Islet of Langerhans (tissue), 1 donor: ENCODE results near the gene ZNF488.
"Not testable (repeated sequence)": the region's sequence is repeated elsewhere in the genome, so short reads cannot be mapped to it uniquely, and the experiment has no call there.

Experiments
- FAIRE-seq: peaks from one replicate; lab custom pipeline; 2011; peaks lifted over from hg19 to GRCh38; lab: Jason Lieb, UNC

ZNF488 gene

GRCh38 chr10:47384148-47384921 is at the start of gene ZNF488:
Gene ZNF488, minus strand, starts transcription at chr10:47384293. Its CDS starts 15,464 bp downstream, at chr10:47368829.
- no peak for FAIRE-seq

DNA sequence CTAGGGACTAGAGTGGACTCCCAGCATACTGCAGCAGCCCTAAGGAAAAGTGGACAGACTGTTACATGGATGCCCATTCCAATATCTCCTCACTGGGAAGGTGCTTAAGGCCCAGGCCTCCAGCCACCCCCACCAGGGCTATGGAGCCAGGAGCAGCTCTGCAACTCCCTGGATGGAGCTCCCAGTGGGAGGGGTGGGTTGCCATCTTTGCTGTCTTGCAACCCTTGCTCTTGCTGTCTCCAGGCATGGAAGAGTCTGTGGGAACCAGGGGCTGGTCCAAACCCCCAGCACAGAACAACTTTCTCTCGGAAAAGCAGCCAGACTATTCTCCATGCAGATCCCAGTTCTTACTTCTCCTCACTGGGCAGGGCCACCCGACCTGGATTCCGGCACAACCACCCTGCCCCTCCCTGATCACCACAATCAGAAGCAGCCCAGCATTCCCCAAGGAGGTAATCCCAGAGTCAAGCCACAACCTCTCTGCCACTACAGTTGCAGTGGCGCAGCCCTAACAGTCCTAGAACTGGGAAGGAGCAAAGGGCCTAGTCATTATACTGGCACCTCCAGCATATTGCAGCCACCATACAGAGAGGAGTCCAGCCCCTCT is 41.8 kb upstream of the ZNF488 start:
- FAIRE-seq = no peak

DNA sequence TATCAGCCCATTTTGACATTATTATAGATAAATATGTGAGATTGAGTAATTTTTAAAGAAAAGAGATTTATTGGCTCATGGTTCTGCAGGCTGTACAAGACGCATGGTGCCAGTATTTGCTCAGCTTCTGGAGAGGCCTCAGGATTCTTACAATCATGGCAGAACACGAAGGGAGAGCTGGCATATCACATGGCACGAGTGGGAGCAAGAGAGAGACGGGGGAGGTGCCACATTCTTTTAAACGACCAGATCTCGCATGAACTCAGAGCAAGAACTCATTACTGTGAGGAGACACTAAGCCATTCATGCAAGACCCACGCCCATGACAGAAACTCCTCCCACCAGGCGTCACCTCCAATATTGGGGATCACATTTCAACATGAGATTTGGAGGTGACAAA is 40.1 kb upstream of the ZNF488 start:
- no peak for FAIRE-seq

DNA sequence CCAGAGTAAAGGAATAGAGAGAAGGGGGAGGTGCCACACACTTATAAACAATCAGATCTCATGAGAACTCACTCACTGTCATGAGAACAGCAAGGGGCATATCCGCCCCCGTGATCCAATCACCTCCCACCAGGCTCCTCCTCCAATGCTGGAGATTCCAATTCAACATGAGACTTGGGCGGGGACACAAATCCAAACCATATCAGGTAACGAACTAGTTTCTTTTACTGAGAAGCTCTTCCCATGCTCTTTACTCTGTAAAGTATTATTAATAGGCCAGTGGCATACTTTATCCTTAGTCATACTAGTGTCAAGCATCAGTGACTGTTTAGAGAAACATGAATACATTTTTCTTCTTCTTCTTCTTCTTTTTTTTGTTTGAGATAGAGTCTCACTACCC is 39.4 kb upstream of the ZNF488 start:
- FAIRE-seq = no peak

DNA sequence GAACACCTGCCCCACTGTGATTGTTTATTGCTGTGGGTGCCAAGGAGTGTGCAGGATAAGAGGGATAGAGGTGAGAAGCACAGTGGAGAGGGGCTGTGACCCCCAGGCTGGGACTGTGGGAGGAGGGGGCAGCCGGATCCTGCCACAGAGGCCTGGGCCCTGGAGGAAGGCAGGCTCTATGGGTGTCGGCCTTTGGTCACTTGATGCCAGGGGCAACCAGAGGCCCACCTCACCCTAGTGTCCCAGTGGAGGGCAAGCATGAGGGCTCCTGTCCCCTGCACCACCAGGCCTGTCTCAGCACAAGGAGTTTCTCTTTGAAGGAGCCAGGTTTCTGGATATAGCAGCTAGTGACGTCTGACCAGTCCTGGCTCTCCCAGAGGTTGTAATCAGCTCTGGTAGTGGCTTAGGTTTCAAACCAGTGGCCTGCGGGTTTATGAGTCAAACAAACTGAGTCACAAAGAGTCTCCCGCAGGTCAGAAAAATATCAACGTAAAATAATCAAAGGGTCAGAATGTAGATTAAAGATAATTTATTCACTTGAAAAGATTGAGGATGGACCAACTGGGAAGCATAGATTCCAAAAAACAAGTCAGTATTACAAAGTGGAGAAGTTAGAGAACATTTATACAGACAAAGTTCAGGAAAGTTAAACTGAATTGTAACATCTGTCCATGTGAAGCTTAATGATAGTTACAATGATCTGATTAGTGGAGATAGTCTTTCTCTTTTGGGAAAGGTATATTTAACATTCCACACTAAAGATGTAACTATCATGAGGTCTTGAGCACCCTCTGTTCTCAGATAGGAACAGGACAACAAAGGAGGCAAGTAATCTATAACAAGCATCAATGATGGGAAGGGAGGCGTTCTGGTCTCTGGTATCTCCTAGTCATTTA is 37.2 kb upstream of the ZNF488 start:
- FAIRE-seq = no peak

- FAIRE-seq = no peak
Measured at GRCh38 chr10:47420305-47421056, 36.4 kb upstream of the ZNF488 start.

GRCh38 chr10:47419421-47419820 is 35.3 kb upstream of the ZNF488 start:
- FAIRE-seq = no peak

- FAIRE-seq = no peak
Measured at GRCh38 chr10:47418966-47419365, 34.9 kb upstream of the ZNF488 start.

DNA sequence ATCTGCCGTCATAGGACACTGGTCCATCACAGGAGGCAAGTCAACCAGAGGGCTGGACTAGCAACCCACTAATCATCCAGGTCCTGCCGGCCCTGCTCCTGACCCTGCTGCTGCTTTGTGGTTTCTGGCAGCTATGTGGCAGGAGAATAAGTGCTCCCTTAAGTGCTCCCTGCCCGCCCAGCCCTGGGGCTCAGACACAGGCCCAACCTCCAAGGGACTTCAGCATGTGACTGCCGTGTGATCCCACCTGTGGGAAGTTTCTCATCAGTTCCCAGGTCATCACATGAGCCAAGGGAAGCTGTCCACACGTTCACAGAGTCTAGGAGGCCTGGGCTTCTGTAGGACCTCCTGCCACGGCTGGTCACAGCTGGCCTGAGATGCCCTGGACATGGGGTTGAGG is 34.2 kb upstream of the ZNF488 start:
- FAIRE-seq = no peak

DNA sequence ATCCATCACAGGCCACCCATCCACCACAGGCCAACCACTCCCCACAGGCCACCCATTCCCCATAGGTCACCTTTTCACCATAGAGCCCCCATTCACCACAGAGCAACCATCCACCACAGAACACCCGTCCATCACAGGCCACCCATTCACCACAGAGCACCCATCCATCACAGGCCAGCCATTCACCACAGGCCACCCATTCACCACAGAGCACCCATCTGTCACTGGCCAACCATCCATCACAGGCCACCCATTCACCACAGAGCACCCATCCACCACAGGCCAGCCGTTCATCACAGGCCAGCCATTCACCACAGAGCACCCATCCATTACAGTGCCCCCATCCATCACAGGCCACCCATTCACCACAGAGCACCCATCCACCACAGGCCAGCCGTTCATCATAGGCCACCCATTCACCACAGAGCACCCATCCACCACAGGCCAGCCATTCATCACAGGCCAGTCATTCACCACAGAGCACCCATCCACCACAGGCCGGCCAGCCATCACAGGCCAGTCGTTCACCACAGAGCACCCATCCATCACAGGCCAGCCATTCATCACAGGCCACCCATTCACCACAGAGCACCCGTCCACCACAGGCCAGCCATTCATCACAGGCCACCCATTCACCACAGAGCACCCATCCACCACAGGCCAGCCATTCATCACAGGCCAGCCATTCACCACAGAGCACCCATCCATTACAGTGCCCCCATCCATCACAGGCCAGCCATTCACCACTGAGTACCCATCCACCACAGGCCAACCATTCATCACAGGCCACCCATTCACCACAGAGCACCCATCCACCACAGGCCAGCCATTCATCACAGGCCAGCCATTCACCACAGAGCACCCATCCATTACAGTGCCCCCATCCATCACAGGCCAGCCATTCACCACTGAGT is 32.5 kb upstream of the ZNF488 start:
- not testable (repeated sequence) for FAIRE-seq

- no peak for FAIRE-seq
Measured at GRCh38 chr10:47415520-47416304, 31.6 kb upstream of the ZNF488 start.

GRCh38 chr10:47414752-47415519 is 30.8 kb upstream of the ZNF488 start:
- no peak for FAIRE-seq

DNA sequence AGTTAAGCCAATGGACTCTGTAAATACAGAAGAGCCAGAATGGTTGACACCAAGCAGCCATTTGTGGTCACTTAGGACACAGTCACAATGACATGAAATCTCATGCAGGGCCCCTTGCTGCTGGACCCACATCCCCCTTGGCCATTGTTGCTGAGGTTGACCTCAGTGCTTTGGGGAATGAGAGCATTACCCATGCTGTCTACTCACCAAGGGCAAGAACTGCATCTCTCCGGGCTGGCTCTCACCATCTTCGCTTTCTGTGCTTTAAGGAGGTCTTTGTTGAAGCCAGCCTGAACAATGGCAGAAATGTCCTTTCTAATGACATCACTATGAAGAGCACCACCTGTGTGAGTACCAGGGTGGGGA is 30.1 kb upstream of the ZNF488 start:
- no peak for FAIRE-seq

GRCh38 chr10:47413531-47414226 is 29.6 kb upstream of the ZNF488 start:
- FAIRE-seq = no peak

- no peak for FAIRE-seq
Measured at GRCh38 chr10:47412869-47413268, 28.8 kb upstream of the ZNF488 start.

- no peak for FAIRE-seq
Measured at GRCh38 chr10:47412177-47412730, 28.2 kb upstream of the ZNF488 start.

- no peak for FAIRE-seq
Measured at GRCh38 chr10:47410862-47411261, 26.8 kb upstream of the ZNF488 start.

GRCh38 chr10:47410271-47410670 is 26.2 kb upstream of the ZNF488 start:
- no peak for FAIRE-seq

GRCh38 chr10:47409866-47410256 is 25.8 kb upstream of the ZNF488 start:
- no peak for FAIRE-seq
